Ammon's horn (tissue), 1 donor: Measurements from ENCODE around the gene MIS18A.

Source experiments
- DNase-seq: peaks from one replicate; pipeline ENCODE4 v3.0.0-alpha.2; 2016; ENCODE audit warnings: low spot score

MIS18A gene

GRCh38 chr21:32253215-32253641, 25.6 kb downstream of the MIS18A start:
- no peak for DNase-seq

- no peak for DNase-seq
These were observed 26.7 kb downstream of the MIS18A start for GRCh38 chr21:32252136-32252535.

GRCh38 chr21:32249511-32250280, 29.2 kb downstream of the MIS18A start:
- no peak for DNase-seq

- DNase-seq, result no peak
These were observed 30.0 kb downstream of the MIS18A start for GRCh38 chr21:32248571-32249461.

GRCh38 chr21:32246571-32247140, 32.2 kb downstream of the MIS18A start:
- no peak for DNase-seq

- DNase-seq, result no peak
These were observed 32.9 kb downstream of the MIS18A start for GRCh38 chr21:32245971-32246370.

GRCh38 chr21:32240851-32241687, 37.8 kb downstream of the MIS18A start:
- no peak for DNase-seq

GRCh38 chr21:32239551-32239950, 39.3 kb downstream of the MIS18A start:
- no peak for DNase-seq

- no peak for DNase-seq
These were observed 40.8 kb downstream of the MIS18A start for GRCh38 chr21:32238063-32238462.

GRCh38 chr21:32237021-32237420, 41.8 kb downstream of the MIS18A start:
- DNase-seq, result no peak

- DNase-seq, result no peak
These were observed 45.0 kb downstream of the MIS18A start for GRCh38 chr21:32233722-32234301.

GRCh38 chr21:32233055-32233546, 45.7 kb downstream of the MIS18A start:
- DNase-seq, result peak; percentile 7

GRCh38 chr21:32226444-32226843, 52.4 kb downstream of the MIS18A start:
- DNase-seq, result no peak
